GM23338 (cell line): ENCODE data around the gene FTL. TPM values are rescaled to one million over a fixed set of nuclear protein-coding genes. Genes with fewer than 3 reads are reported as not detected.

Experiments
- ATAC-seq: fragments of 200-7000 bp; cut with Tn5 transposase; 3 replicates; pipeline ENCODE4 v1.9.1; 2020
- DNase-seq: peaks from one replicate; pipeline ENCODE4 v3.0.0-alpha.2; 2015; ENCODE audit warnings: low spot score
- H2AFZ ChIP-seq: fragments of 200-600 bp; sonication (generic); 2 replicates; pipeline ENCODE4 v1.8.0; 2016; ENCODE audit warnings: antibody characterized with exemption, mild to moderate bottlenecking, moderate library complexity
- H3F3A ChIP-seq: fragments of 200-600 bp; sonication (generic); replicated peaks from 2 replicates; pipeline ENCODE4 v1.8.0; 2017; ENCODE audit warnings: antibody characterized with exemption, mixed run types, low read depth
- H3K27ac ChIP-seq: fragments of 200-600 bp; sonication (generic); 2 replicates; pipeline ENCODE4 v1.6.1; 2016; ENCODE audit warnings: low read depth
- H3K27me3 ChIP-seq: fragments of 200-600 bp; sonication (generic); 2 replicates; pipeline ENCODE4 v1.8.0; 2016; ENCODE audit warnings: mild to moderate bottlenecking, mixed run types, moderate library complexity; ENCODE audit not compliant: insufficient read depth
- H3K36me3 ChIP-seq: fragments of 200-600 bp; sonication (generic); 2 replicates; pipeline ENCODE4 v1.8.0; 2016; ENCODE audit warnings: mild to moderate bottlenecking; ENCODE audit not compliant: insufficient read depth
- H3K4me1 ChIP-seq: fragments of 200-600 bp; sonication (generic); 2 replicates; pipeline ENCODE4 v1.8.0; 2016; ENCODE audit warnings: mild to moderate bottlenecking, moderate library complexity; ENCODE audit not compliant: insufficient read depth
- H3K4me2 ChIP-seq: fragments of 200-600 bp; sonication (generic); 2 replicates; pipeline ENCODE4 v1.7.1; 2017; ENCODE audit warnings: mixed run types
- H3K4me3 ChIP-seq: fragments of 200-600 bp; sonication (generic); 2 replicates; pipeline ENCODE4 v1.6.1; 2016; ENCODE audit warnings: mixed run types
- H3K79me2 ChIP-seq: fragments of 200-600 bp; sonication (generic); replicated peaks from 2 replicates; pipeline ENCODE4 v1.8.0; 2017; ENCODE audit warnings: mild to moderate bottlenecking; ENCODE audit not compliant: insufficient read depth
- H3K9me2 ChIP-seq: fragments of 200-600 bp; sonication (generic); 2 replicates; pipeline ENCODE4 v1.8.0; 2017; ENCODE audit not compliant: insufficient read depth
- H4K20me1 ChIP-seq: fragments of 200-600 bp; sonication (generic); replicated peaks from 2 replicates; pipeline ENCODE4 v1.8.0; 2017; ENCODE audit warnings: mild to moderate bottlenecking; ENCODE audit not compliant: insufficient read depth
- H3K27ac Mint-ChIP-seq: 2 replicates; pipeline ENCODE4 v1.8.0; 2020; ENCODE audit warnings: inconsistent platforms, mild to moderate bottlenecking, moderate library complexity, mixed read lengths
- H3K27me3 Mint-ChIP-seq: 3 replicates; pipeline ENCODE4 v1.8.0; 2022; ENCODE audit warnings: low read depth, mild to moderate bottlenecking, moderate library complexity, mixed read lengths, inconsistent platforms; ENCODE audit not compliant: insufficient read depth, poor library complexity
- H3K36me3 Mint-ChIP-seq: 3 replicates; pipeline ENCODE4 v1.8.0; 2021; ENCODE audit warnings: low read depth, mild to moderate bottlenecking, inconsistent platforms, moderate library complexity, mixed read lengths
- H3K4me1 Mint-ChIP-seq: 3 replicates; pipeline ENCODE4 v1.8.0; 2020; ENCODE audit warnings: mild to moderate bottlenecking, inconsistent platforms, mixed read lengths
- H3K4me3 Mint-ChIP-seq: 3 replicates; pipeline ENCODE4 v1.8.0; 2021; ENCODE audit warnings: moderate library complexity, mild to moderate bottlenecking, inconsistent platforms, mixed read lengths
- H3K9me3 Mint-ChIP-seq: 3 replicates; pipeline ENCODE4 v1.8.0; 2020; ENCODE audit warnings: moderate library complexity, mild to moderate bottlenecking, inconsistent platforms, mixed read lengths
- CREB1 ChIP-seq: fragments of 250-450 bp; sonication (Bioruptor Pico); IDR thresholded peaks from 2 replicates; pipeline ENCODE4 v1.5.0; 2020; ENCODE audit warnings: low read depth, mild to moderate bottlenecking, moderate library complexity
- CTCF ChIP-seq, 2 experiments: fragments of 200-600 bp in 1 of 2; sonication (generic) in 1 of 2; conservative IDR thresholded peaks; 2 replicates each; pipeline versions ENCODE4 v1.5.1 to v1.6.1; 2016 to 2017; ENCODE audit warnings: antibody characterized with exemption in 2 of 2, low read depth in 2 of 2, mild to moderate bottlenecking in 2 of 2, moderate library complexity in 1 of 2
- ETS1 ChIP-seq: IDR thresholded peaks from 2 replicates; pipeline ENCODE4 v1.6.1; 2016; ENCODE audit warnings: antibody characterized with exemption
- EZH2 ChIP-seq: fragments of 200-600 bp; sonication (generic); IDR thresholded peaks from one replicate; pipeline ENCODE4 v1.8.0; 2017; ENCODE audit warnings: antibody characterized with exemption, mild to moderate bottlenecking, low read depth; ENCODE audit not compliant: unreplicated experiment
- EZH2phosphoT487 ChIP-seq: fragments of 200-600 bp; sonication (generic); IDR thresholded peaks from one replicate; pipeline ENCODE4 v1.8.1; 2018; ENCODE audit warnings: antibody characterized with exemption; ENCODE audit not compliant: unreplicated experiment
- JUNB ChIP-seq: IDR thresholded peaks from one replicate; pipeline ENCODE4 v1.6.1; 2016; ENCODE audit warnings: antibody characterized with exemption; ENCODE audit not compliant: unreplicated experiment
- NANOG ChIP-seq: IDR thresholded peaks from 2 replicates; pipeline ENCODE4 v1.6.1; 2016; ENCODE audit warnings: antibody characterized with exemption, borderline replicate concordance
- POLR2AphosphoS5 ChIP-seq: IDR thresholded peaks from 2 replicates; pipeline ENCODE4 v1.6.1; 2016; ENCODE audit warnings: antibody characterized with exemption, low read depth
- REST ChIP-seq: IDR thresholded peaks from one replicate; pipeline ENCODE4 v1.6.1; 2018; ENCODE audit warnings: antibody characterized with exemption; ENCODE audit not compliant: unreplicated experiment
- STAT1 ChIP-seq: IDR thresholded peaks from one replicate; pipeline ENCODE4 v1.6.1; 2016; ENCODE audit warnings: antibody characterized with exemption; ENCODE audit not compliant: unreplicated experiment
- ZNF114 ChIP-seq: fragments of 250-450 bp; sonication (Bioruptor Pico); IDR thresholded peaks from 2 replicates; pipeline ENCODE4 v1.5.0; 2020; ENCODE audit warnings: mild to moderate bottlenecking, moderate library complexity
- ZNF331 ChIP-seq: fragments of 250-450 bp; sonication (Bioruptor Pico); IDR thresholded peaks from 2 replicates; pipeline ENCODE4 v1.5.0; 2020; ENCODE audit warnings: low read depth, mild to moderate bottlenecking, moderate library complexity
- ZNF462 ChIP-seq: fragments of 250-450 bp; sonication (Bioruptor Pico); IDR thresholded peaks from 2 replicates; pipeline ENCODE4 v1.5.0; 2020; ENCODE audit warnings: mild to moderate bottlenecking, moderate library complexity
- polyA plus RNA-seq: library from polyadenylated mRNA; unstranded; fragments of >200 nt; fragmentation: Nextera tagmentation; extraction: Ambion mirVana; gene quantifications from 2 replicates; pipeline ENCODE4 v1.2.1, GENCODE V29; 2016
- total RNA-seq: library from RNA; depleted of rRNA; stranded (reverse); fragments of >200 nt; shearing (Covaris generic); gene quantifications from 2 replicates; pipeline ENCODE4 v1.2.3, GENCODE V29; 2014

Gene FTL
- total and polyA plus RNA-seq, 2 experiments from 2014 or later = 2,064 to 5,436 TPM

GRCh38 chr19:49016067-49016839 is 51.1 kb downstream of the FTL start:
- Histone ChIP-seq H3K79me2 (no peaks in the 10 kb centered on the region), H3K27ac (no peak overlapping the region), H3K9me2 (no peaks in the 10 kb centered on the region), H3K36me3 (no peaks in the 10 kb centered on the region), H3K4me3 (no peak overlapping the region), H3K4me2 (no peak overlapping the region), H3K27me3 (peaks cover 32% of the 10 kb centered on the region), H2AFZ (no peak overlapping the region), H3F3A (0 out of 2 replicates have a peak, but pooled peaks cover 3% of the 10 kb centered on the region), H3K4me1 (peaks cover 19% of the 10 kb centered on the region; the same call in 1 of the 2 replicates), H4K20me1 (no peaks in the 10 kb centered on the region; the same call in 1 of the 2 replicates)
- ATAC-seq = no peak
- Mint-ChIP-seq H3K9me3 (peaks cover 3% of the 10 kb centered on the region; the same call in 1 of the 3 replicates), H3K27ac (no peak overlapping the region), H3K36me3 (peaks cover 39% of the 10 kb centered on the region), H3K4me1 (peaks cover 22% of the 10 kb centered on the region), H3K4me3 (no peak overlapping the region), H3K27me3 (peaks cover 25% of the 10 kb centered on the region)
- no peak for DNase-seq
- TF ChIP-seq POLR2AphosphoS5 (no peak), ZNF462 (CRISPR knock-in tag) (no peak), CTCF (conservative IDR thresholded peaks at IDR 0.05; ENCODE audit: low read depth in 2 of 2) (no peak), EZH2 (no peak), ZNF331 (CRISPR knock-in tag) (no peak), REST (no peak), JUNB (no peak), EZH2phosphoT487 (no peak), ETS1 (no peak), NANOG (no peak), STAT1 (no peak), ZNF114 (CRISPR knock-in tag) (no peak), CREB1 (no peak)
